Subcutaneous abdominal adipose tissue (tissue), 5 donors: ENCODE measurements around the gene VDR.

Experiments
- H3K27ac ChIP-seq: one replicate; pipeline ENCODE4 v1.7.0; 2013; ENCODE audit warnings: low read depth, mild to moderate bottlenecking, inconsistent platforms, low read length, moderate library complexity
- H3K27me3 ChIP-seq, 5 donors: one replicate each; pipeline ENCODE4 v1.7.0; 2013; ENCODE audit warnings: low read length in 5 of 5, inconsistent platforms in 1 of 5; ENCODE audit not compliant: control insufficient read depth in 5 of 5, insufficient read depth in 4 of 5
- H3K36me3 ChIP-seq, 5 donors: one replicate each; pipeline ENCODE4 v1.7.0; 2013; ENCODE audit warnings: low read length in 5 of 5; ENCODE audit not compliant: control insufficient read depth in 5 of 5, insufficient read depth in 5 of 5
- H3K4me1 ChIP-seq, 5 donors: one replicate each; pipeline ENCODE4 v1.7.0; 2013; ENCODE audit warnings: low read length in 5 of 5, mild to moderate bottlenecking in 3 of 5, moderate library complexity in 1 of 5; ENCODE audit not compliant: control insufficient read depth in 5 of 5, insufficient read depth in 5 of 5
- H3K4me3 ChIP-seq, 5 donors: one replicate each; pipeline ENCODE4 v1.7.0; 2013; ENCODE audit warnings: low read length in 5 of 5, low read depth in 1 of 5
- H3K9ac ChIP-seq, 5 donors: one replicate each; pipeline ENCODE4 v1.7.0; 2013; ENCODE audit warnings: low read length in 5 of 5, mild to moderate bottlenecking in 4 of 5, moderate library complexity in 3 of 5
- H3K9me3 ChIP-seq, 5 donors: one replicate each; pipeline ENCODE4 v1.7.0; 2013; ENCODE audit warnings: low read length in 5 of 5; ENCODE audit not compliant: control insufficient read depth in 5 of 5
- donor health status: healthy.
- donor health status: healthy.
- donor health status: healthy.
- donor health status: healthy.
- donor health status: healthy.

Gene VDR

DNA sequence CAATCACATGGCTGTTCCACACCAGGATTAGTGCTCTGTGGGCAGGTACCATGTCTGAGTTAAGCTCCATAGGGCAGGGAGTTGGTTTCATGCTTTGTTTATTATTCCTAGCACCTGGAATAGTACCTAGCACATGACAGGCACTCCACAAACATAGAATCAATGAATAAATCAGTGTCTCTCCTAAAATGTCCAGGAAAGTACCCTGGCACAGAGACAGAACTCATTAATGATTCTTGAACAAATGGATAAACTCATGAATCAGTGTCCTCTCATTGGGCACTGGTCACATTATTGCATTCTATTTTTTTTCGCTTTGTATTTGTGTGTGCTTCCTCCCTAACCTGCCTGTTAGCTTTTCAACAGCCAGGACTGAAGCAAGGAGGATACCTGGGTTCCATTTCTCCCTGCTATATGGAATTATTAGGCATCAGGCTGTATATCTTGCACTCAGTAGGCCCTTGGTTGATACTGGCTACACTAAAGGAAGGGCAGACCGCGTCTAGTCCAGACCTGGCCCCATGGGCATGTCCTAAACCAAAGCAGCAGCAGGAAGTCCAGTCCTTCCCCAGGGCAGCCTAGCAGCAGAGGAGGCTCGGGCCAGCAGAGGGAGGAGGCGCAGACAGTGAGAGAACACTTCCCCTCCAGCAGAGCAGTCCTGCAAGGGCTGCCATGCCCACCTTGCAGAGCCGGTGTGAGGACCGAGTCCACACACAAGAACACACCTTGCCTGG is 103.5 kb downstream of the VDR start:
- Histone ChIP-seq H3K9me3 (no peaks in the 10 kb centered on the region), H3K4me3 (peak overlapping the region in 2 of 5 donors; percentile 4 to 24), H3K36me3 (peaks cover 0 to 41% (median 29%) of the 10 kb centered on the region in 5 donors), H3K4me1 (peaks cover 32 to 76% (median 74%) of the 10 kb centered on the region in 5 donors), H3K27ac (no peak overlapping the region), H3K9ac (peak overlapping the region in 1 of 5 donors; percentile 64), H3K27me3 (no peaks in the 10 kb centered on the region)

GRCh38 chr12:47800582-47800981 is 104.2 kb downstream of the VDR start:
- Histone ChIP-seq H3K4me3 (no peak overlapping the region), H3K9ac (peak overlapping the region in 1 of 5 donors; percentile 35), H3K27ac (no peak overlapping the region), H3K36me3 (peaks cover 0 to 48% (median 35%) of the 10 kb centered on the region in 5 donors), H3K9me3 (no peaks in the 10 kb centered on the region), H3K4me1 (peaks cover 32 to 69% (median 68%) of the 10 kb centered on the region in 5 donors), H3K27me3 (no peaks in the 10 kb centered on the region)

DNA sequence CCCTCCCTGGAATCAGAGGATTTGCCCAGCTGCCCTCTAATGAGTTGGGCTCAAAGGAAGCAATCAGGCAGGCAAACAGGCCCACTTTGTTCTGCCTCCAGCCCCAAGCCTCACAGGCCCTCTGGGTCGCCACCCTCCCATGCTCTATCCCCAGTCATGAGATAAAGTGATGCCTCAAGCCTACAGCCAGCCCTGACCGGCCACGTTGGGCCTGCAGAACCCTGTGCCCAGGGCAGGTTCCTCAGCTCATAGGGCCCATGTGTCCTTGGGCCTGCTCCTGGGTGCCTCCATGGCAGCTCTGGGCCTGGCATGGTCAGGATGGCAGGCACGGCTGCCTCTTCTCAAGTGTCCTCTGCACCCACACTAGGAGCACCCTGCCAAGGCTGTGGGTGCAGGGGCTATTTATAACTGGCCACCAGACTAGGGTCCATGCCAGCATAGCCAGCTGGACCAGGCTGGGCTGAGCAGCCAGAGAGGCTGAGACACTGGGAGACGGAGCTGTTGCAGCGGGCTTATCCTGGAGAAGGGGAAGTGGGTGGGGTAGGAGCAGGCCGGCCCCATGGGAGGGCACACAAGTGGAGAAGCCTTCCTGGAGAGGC is 105.3 kb downstream of the VDR start:
- Histone ChIP-seq H3K4me3 (no peak overlapping the region), H3K27ac (no peak overlapping the region), H3K4me1 (peaks cover 28 to 60% (median 57%) of the 10 kb centered on the region in 5 donors), H3K9me3 (no peaks in the 10 kb centered on the region), H3K36me3 (peaks cover 0 to 60% (median 46%) of the 10 kb centered on the region in 5 donors), H3K27me3 (no peaks in the 10 kb centered on the region), H3K9ac (peak overlapping the region in 3 of 5 donors; percentile 27 to 48 (median 38))

DNA sequence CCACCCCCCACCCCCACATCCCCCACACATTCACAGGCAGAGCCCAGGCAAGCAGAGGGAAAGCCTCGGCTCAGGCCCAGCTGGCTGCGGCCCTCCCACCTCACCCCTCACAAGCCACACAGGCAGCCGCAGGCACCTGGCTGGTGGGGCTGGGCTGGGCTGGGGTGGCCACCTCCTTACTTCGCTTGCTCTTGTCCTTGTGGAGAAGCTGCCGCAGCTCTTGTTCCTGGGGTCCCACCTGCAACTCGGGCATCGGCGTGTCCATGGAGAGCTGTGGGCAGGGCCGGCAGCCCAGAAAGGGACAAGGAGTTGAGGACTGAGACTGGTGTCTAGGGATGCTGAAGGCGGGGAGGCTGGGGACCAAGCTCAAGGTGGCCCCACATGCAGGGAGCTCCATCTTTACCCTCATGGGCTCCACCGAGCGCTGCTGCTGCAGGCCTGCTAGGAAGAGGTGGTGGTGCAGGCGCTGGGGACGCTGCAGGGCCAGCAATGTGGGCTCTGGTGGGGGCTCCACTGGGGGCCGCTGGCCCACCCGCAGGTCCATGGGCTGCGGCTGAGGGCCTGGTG is 106.3 kb downstream of the VDR start:
- H3K9me3 ChIP-seq = no peaks in the 10 kb centered on the region
- no peaks in the 10 kb centered on the region for H3K27me3 ChIP-seq
- no peak overlapping the region for H3K4me3 ChIP-seq
- H3K36me3 ChIP-seq = peaks cover 2 to 62% (median 55%) of the 10 kb centered on the region in 5 donors
- no peak overlapping the region for H3K27ac ChIP-seq
- no peak overlapping the region for H3K9ac ChIP-seq
- peaks cover 22 to 50% (median 47%) of the 10 kb centered on the region in 5 donors for H3K4me1 ChIP-seq

- Histone ChIP-seq H3K27me3 (no peaks in the 10 kb centered on the region), H3K27ac (no peak overlapping the region), H3K36me3 (peaks cover 7 to 70% (median 65%) of the 10 kb centered on the region in 5 donors), H3K4me3 (no peak overlapping the region), H3K9me3 (no peaks in the 10 kb centered on the region), H3K4me1 (peaks cover 17 to 39% (median 36%) of the 10 kb centered on the region in 5 donors), H3K9ac (no peak overlapping the region)
Measured at GRCh38 chr12:47797441-47797840, 107.4 kb downstream of the VDR start.

- Histone ChIP-seq H3K9me3 (no peaks in the 10 kb centered on the region), H3K9ac (no peak overlapping the region), H3K36me3 (peaks cover 7 to 85% (median 79%) of the 10 kb centered on the region in 5 donors), H3K4me3 (no peak overlapping the region), H3K27me3 (no peaks in the 10 kb centered on the region), H3K27ac (no peak overlapping the region), H3K4me1 (peaks cover 6 to 24% (median 21%) of the 10 kb centered on the region in 5 donors)
Measured at GRCh38 chr12:47795814-47796411, 108.9 kb downstream of the VDR start.

DNA sequence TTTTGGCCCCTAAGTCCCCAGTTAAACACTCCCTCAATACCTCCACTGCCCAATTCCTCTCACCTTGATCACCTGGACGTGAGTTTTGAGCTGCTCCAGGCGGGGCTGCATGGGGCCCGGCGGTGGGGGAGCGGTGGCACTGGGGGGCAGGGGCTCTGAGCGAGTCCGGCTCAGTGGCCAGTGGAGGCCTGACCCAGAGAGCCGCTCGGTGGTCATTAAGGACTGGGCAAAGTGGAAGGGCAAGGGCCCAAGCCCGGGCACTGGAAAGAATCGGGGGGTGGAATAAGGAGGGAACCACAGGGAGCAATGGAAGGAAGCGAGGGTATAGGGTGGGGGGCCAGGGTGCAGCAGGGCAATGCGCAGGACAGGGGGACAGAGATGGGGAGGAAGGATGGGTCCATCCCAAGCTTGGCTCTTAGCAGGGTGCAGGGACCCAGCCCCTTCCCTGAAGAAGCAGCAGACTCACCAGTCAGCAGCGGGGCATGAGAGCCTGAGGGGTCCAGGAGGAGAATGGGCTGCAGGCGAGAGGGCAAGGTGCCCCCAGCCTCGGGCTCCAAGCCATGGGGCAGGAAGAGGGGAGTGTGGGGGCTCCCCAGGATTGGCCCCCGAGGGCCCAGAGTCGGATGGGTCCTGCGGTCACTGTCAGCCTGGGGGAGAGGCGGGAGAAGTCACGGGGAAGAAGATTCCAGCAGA is 109.5 kb downstream of the VDR start:
- Histone ChIP-seq H3K27me3 (no peaks in the 10 kb centered on the region), H3K9me3 (no peaks in the 10 kb centered on the region), H3K4me1 (peaks cover 4 to 18% (median 15%) of the 10 kb centered on the region in 5 donors), H3K27ac (no peak overlapping the region), H3K36me3 (peaks cover 7 to 86% (median 82%) of the 10 kb centered on the region in 5 donors), H3K9ac (no peak overlapping the region), H3K4me3 (no peak overlapping the region)

DNA sequence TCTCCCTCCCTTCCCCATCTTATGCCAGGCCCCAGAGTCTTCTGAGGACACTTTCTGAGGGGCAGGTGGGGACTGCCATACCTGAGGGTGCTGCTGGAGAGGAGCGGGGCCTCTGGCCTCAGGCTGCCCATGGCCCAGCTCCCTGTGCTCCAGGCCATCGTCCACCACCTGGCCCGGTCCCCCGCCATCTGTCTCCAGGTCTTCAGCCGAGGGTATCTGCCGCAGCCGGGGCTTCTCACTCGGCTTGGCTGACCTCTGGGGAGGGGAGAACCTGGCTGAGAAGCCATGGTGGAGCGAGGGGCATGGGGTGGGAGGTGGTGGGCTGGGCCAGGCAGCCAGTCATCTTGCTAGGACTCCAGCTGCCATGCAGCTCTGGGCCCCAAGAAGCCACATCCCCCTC is 110.1 kb downstream of the VDR start:
- Histone ChIP-seq H3K36me3 (peaks cover 7 to 92% (median 88%) of the 10 kb centered on the region in 5 donors), H3K9me3 (no peaks in the 10 kb centered on the region), H3K4me1 (peaks cover 3 to 12% (median 9%) of the 10 kb centered on the region in 5 donors), H3K27ac (no peak overlapping the region), H3K9ac (no peak overlapping the region), H3K27me3 (no peaks in the 10 kb centered on the region), H3K4me3 (no peak overlapping the region)

DNA sequence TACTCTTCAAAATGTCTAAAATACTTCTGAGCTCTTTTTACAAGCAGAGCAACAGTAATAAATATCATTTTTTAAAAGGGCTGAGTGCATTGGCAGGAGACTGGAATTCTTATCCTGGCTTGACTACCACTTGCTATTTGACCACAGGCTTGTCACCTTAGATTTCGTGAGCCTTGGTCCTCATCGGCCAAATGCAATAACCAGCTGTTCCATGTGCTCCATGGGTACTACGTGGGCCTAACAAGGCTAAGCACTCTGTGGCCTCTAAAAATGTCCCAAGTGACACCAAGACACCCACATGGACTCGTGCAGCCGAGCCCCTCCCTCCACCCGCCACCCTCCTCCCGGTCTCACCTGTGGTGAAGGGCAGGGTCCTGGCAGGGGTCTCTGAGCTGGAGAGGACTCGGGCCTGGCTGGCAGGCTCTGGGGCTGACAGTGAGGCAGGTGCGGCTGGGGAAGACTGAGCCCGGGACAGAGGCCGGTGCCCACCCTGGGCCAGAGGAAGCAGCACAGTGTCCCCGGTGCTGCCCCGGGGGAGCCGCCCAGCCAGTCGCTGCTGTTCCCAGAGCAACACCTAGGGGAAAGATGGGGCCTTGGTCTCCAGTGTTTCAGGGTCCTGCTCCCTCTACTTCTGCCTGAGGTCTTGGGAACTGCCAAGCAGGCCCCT is 111.6 kb downstream of the VDR start:
- H3K27me3 ChIP-seq = no peaks in the 10 kb centered on the region
- H3K9ac ChIP-seq = no peak overlapping the region
- H3K36me3 ChIP-seq = peaks cover 7 to 98% (median 95%) of the 10 kb centered on the region in 5 donors
- H3K4me3 ChIP-seq = no peak overlapping the region
- H3K9me3 ChIP-seq = no peaks in the 10 kb centered on the region
- H3K27ac ChIP-seq = no peak overlapping the region
- no peaks in the 10 kb centered on the region for H3K4me1 ChIP-seq
